Tibial nerve (tissue), 4 donors: ENCODE measurements around the gene NLRP1.

Experiments
- EP300 ChIP-seq, 2 donors: sonication (generic); formaldehyde crosslinking; IDR thresholded peaks; one replicate each; pipeline ENCODE4 v1.6.1; 2017; ENCODE audit warnings: antibody characterized with exemption in 2 of 2, mild to moderate bottlenecking in 1 of 2
- TF ChIP-seq, protein P1 (sequence below), 5 experiments: fragments of 200-600 bp in 3 of 5; fragments of 450-650 bp in 2 of 5; sonication (generic) in 3 of 5; IDR thresholded peaks; one replicate each; pipeline ENCODE4 v1.5.1; 2016 to 2019; ENCODE audit warnings: antibody characterized with exemption in 5 of 5, mild to moderate bottlenecking in 3 of 5, moderate library complexity in 2 of 5

DNA sequence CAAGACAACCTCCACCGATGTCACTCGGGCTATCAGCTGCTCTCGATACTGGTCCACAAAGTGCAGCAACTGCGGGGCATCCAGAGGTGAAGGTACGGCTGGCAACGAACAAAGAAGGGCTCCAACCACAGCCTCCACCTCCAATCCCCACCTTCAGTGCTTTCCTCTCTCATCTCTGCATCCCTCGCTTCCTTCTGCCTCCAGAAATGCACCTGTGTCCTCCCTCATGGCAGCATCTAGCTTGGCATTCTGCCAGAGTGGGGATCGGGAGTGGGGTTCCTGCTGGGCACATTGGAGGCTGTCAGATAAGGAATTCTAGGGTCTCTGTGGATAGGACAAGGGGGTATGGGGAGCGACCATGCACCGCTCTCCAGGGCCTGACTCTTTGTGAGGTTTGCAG is 69.3 kb downstream of the NLRP1 start:
- TF ChIP-seq, protein P1, sequence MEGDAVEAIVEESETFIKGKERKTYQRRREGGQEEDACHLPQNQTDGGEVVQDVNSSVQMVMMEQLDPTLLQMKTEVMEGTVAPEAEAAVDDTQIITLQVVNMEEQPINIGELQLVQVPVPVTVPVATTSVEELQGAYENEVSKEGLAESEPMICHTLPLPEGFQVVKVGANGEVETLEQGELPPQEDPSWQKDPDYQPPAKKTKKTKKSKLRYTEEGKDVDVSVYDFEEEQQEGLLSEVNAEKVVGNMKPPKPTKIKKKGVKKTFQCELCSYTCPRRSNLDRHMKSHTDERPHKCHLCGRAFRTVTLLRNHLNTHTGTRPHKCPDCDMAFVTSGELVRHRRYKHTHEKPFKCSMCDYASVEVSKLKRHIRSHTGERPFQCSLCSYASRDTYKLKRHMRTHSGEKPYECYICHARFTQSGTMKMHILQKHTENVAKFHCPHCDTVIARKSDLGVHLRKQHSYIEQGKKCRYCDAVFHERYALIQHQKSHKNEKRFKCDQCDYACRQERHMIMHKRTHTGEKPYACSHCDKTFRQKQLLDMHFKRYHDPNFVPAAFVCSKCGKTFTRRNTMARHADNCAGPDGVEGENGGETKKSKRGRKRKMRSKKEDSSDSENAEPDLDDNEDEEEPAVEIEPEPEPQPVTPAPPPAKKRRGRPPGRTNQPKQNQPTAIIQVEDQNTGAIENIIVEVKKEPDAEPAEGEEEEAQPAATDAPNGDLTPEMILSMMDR (IDR thresholded peaks at IDR 0.05), result no peak
- TF ChIP-seq EP300 (IDR thresholded peaks at IDR 0.05), result no peak
